GM12878 (cell line): ENCODE data around the gene RSPH4A. TPM values are rescaled to one million over a fixed set of nuclear protein-coding genes. Genes with fewer than 3 reads are reported as not detected.

Experiments
- CREB1 ChIP-seq: IDR thresholded peaks from 2 replicates; pipeline ENCODE4 v1.6.1; 2012; ENCODE audit warnings: low read depth, mild to moderate bottlenecking, inconsistent platforms
- GABPA ChIP-seq: IDR thresholded peaks from 2 replicates; pipeline ENCODE4 v1.6.1; 2014; ENCODE audit warnings: antibody characterized with exemption, low read depth, mild to moderate bottlenecking, inconsistent platforms
- HDAC2 ChIP-seq: fragments of 200-600 bp; sonication (generic); IDR thresholded peaks from 2 replicates; pipeline ENCODE4 v1.6.1; 2017
- IRF4 ChIP-seq: IDR thresholded peaks from 2 replicates; pipeline ENCODE4 v1.6.1; 2011; ENCODE audit warnings: low read depth, low read length
- JUNB ChIP-seq: IDR thresholded peaks from 2 replicates; pipeline ENCODE4 v1.6.1; 2016; ENCODE audit warnings: antibody characterized with exemption, mild to moderate bottlenecking
- JUND ChIP-seq: IDR thresholded peaks from 2 replicates; pipeline ENCODE4 v1.6.1; 2012; ENCODE audit warnings: low read depth, mild to moderate bottlenecking, low read length, improper control_type of control experiment, moderate library complexity
- MXI1 ChIP-seq: fragments of 150-350 bp; IDR thresholded peaks from 2 replicates; pipeline ENCODE4 v1.6.1; 2011; ENCODE audit warnings: low read depth, mild to moderate bottlenecking, inconsistent platforms, low read length, improper control_type of control experiment
- SMAD5 ChIP-seq: IDR thresholded peaks from 2 replicates; pipeline ENCODE4 v1.6.1; 2016; ENCODE audit warnings: antibody characterized with exemption, low read depth
- SP1 ChIP-seq: IDR thresholded peaks from one replicate; pipeline ENCODE4 v1.6.1; 2011; ENCODE audit warnings: low read depth, low read length
- TARDBP ChIP-seq: IDR thresholded peaks from 2 replicates; pipeline ENCODE4 v1.6.1; 2016; ENCODE audit warnings: borderline replicate concordance
- TCF3 ChIP-seq: IDR thresholded peaks from 2 replicates; pipeline ENCODE4 v1.6.1; 2012; ENCODE audit warnings: low read depth, mild to moderate bottlenecking, low read length, borderline replicate concordance; ENCODE audit not compliant: insufficient read depth
- ZBED1 ChIP-seq: IDR thresholded peaks from 2 replicates; pipeline ENCODE4 v1.6.1; 2016; ENCODE audit warnings: borderline replicate concordance
- ZNF207 ChIP-seq: fragments of 450-650 bp; IDR thresholded peaks from 2 replicates; pipeline ENCODE4 v1.6.1; 2014; ENCODE audit warnings: antibody characterized with exemption, mild to moderate bottlenecking, borderline replicate concordance
- ZNF24 ChIP-seq: fragments of 450-650 bp; IDR thresholded peaks from 2 replicates; pipeline ENCODE4 v1.6.1; 2017; ENCODE audit warnings: antibody characterized with exemption, mild to moderate bottlenecking
- ZNF274 ChIP-seq: IDR thresholded peaks from one replicate; pipeline ENCODE4 v1.8.0; 2011; ENCODE audit not compliant: insufficient read length, insufficient read depth
- polyA plus RNA-seq, 11 experiments: library from polyadenylated mRNA; depleted of rRNA in 4 of 11; unstranded in 6 of 11; stranded (reverse) in 5 of 11; fragments of >200 nt; fragmentation: Nextera tagmentation in 4 of 11; fragmentation: Illumina TruSeq in 1 of 11; extraction: Ambion mirVana in 4 of 11; extraction: Trizol in 1 of 11; gene quantifications; 1 replicate in 1 of 11; 2 replicates in 10 of 11; pipeline versions ENCODE4 v1.2.1 to v1.2.3, GENCODE V29; 2011 to 2016; ENCODE audit warnings: inconsistent platforms in 2 of 11, missing spikeins in 2 of 11, low read depth in 1 of 11
- total RNA-seq, 4 experiments: library from RNA; depleted of rRNA in 3 of 4; stranded (reverse); fragments of >200 nt in 3 of 4; fragmentation: Illumina TruSeq in 1 of 4; extraction: Trizol in 1 of 4; gene quantifications; 2 replicates each; pipeline versions ENCODE4 v1.2.1 to v1.2.3, GENCODE V29; 2013 to 2021
- TF ChIP-seq, protein P1 (sequence below): fragments of 450-650 bp; IDR thresholded peaks from 2 replicates; pipeline ENCODE4 v1.6.1; 2017; ENCODE audit warnings: low read depth, mild to moderate bottlenecking, moderate library complexity
- TF ChIP-seq, protein P2 (sequence below): fragments of 450-650 bp; IDR thresholded peaks from 2 replicates; pipeline ENCODE4 v1.6.1; 2018; ENCODE audit warnings: borderline replicate concordance, mild to moderate bottlenecking; ENCODE audit not compliant: partially characterized antibody
- TF ChIP-seq, protein P3 (sequence below): fragments of 150-350 bp; IDR thresholded peaks from 2 replicates; pipeline ENCODE4 v1.6.1; 2016; ENCODE audit warnings: low read depth, low read length
- TF ChIP-seq, protein P4 (sequence below): fragments of 450-650 bp; formaldehyde crosslinking; IDR thresholded peaks from 2 replicates; pipeline ENCODE4 v1.4.0; 2022; ENCODE audit warnings: mild to moderate bottlenecking, moderate library complexity
- TF ChIP-seq, protein P5 (sequence below): fragments of 450-650 bp; IDR thresholded peaks from 2 replicates; pipeline ENCODE4 v1.6.1; 2017; ENCODE audit warnings: borderline replicate concordance

RSPH4A gene
- total and polyA plus RNA-seq, 10 of the 15 experiments (the other 5 are each of a cell fraction or from before 2014, with no cell fraction given): 0.07 to 0.28 (median 0.21) TPM; not detected in 1

DNA sequence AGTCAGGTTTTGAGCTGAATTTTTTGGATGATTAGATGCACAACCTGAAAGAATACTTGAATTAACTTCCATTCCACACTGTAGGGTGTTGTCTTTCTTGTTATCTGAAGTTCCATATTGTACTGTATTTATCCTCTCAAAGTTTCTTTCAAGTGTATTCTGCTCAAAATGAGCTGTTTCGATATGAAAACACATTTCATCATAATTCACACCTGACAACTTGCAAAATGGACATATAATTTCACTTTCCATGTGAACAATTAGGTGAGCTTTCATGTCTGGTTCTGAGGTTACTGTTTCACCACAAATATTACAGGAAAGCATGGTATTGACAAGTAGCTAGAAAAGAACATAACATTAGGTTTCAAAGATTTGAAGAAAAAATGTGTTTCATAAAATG, 50.6 kb downstream of the RSPH4A start (continued):
- TF ChIP-seq, protein P1, sequence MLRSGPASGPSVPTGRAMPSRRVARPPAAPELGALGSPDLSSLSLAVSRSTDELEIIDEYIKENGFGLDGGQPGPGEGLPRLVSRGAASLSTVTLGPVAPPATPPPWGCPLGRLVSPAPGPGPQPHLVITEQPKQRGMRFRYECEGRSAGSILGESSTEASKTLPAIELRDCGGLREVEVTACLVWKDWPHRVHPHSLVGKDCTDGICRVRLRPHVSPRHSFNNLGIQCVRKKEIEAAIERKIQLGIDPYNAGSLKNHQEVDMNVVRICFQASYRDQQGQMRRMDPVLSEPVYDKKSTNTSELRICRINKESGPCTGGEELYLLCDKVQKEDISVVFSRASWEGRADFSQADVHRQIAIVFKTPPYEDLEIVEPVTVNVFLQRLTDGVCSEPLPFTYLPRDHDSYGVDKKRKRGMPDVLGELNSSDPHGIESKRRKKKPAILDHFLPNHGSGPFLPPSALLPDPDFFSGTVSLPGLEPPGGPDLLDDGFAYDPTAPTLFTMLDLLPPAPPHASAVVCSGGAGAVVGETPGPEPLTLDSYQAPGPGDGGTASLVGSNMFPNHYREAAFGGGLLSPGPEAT: peak; percentile 47; the same call in 1 of the 2 replicates
- TF ChIP-seq JUND (no peak), ZNF207 (no peak), SP1 (no peak), CREB1 (0 out of 2 replicates have a peak, but pooled peaks have one; percentile 32), TARDBP (no peak), MXI1 (peak; percentile 68; the same call in 1 of the 2 replicates), SMAD5 (no peak), ZNF274 (no peak), JUNB (peak; percentile 86), ZNF24 (no peak), ZBED1 (no peak), GABPA (0 out of 2 replicates have a peak, but pooled peaks have one; percentile 31), HDAC2 (no peak), IRF4 (no peak), TCF3 (no peak)
- TF ChIP-seq, protein P2, sequence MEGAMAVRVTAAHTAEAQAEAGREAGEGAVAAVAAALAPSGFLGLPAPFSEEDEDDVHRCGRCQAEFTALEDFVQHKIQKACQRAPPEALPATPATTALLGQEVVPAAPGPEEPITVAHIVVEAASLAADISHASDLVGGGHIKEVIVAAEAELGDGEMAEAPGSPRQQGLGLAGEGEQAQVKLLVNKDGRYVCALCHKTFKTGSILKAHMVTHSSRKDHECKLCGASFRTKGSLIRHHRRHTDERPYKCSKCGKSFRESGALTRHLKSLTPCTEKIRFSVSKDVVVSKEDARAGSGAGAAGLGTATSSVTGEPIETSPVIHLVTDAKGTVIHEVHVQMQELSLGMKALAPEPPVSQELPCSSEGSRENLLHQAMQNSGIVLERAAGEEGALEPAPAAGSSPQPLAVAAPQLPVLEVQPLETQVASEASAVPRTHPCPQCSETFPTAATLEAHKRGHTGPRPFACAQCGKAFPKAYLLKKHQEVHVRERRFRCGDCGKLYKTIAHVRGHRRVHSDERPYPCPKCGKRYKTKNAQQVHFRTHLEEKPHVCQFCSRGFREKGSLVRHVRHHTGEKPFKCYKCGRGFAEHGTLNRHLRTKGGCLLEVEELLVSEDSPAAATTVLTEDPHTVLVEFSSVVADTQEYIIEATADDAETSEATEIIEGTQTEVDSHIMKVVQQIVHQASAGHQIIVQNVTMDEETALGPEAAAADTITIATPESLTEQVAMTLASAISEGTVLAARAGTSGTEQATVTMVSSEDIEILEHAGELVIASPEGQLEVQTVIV: no peak
- TF ChIP-seq, protein P3, sequence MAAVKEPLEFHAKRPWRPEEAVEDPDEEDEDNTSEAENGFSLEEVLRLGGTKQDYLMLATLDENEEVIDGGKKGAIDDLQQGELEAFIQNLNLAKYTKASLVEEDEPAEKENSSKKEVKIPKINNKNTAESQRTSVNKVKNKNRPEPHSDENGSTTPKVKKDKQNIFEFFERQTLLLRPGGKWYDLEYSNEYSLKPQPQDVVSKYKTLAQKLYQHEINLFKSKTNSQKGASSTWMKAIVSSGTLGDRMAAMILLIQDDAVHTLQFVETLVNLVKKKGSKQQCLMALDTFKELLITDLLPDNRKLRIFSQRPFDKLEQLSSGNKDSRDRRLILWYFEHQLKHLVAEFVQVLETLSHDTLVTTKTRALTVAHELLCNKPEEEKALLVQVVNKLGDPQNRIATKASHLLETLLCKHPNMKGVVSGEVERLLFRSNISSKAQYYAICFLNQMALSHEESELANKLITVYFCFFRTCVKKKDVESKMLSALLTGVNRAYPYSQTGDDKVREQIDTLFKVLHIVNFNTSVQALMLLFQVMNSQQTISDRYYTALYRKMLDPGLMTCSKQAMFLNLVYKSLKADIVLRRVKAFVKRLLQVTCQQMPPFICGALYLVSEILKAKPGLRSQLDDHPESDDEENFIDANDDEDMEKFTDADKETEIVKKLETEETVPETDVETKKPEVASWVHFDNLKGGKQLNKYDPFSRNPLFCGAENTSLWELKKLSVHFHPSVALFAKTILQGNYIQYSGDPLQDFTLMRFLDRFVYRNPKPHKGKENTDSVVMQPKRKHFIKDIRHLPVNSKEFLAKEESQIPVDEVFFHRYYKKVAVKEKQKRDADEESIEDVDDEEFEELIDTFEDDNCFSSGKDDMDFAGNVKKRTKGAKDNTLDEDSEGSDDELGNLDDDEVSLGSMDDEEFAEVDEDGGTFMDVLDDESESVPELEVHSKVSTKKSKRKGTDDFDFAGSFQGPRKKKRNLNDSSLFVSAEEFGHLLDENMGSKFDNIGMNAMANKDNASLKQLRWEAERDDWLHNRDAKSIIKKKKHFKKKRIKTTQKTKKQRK: no peak
- TF ChIP-seq, protein P4, sequence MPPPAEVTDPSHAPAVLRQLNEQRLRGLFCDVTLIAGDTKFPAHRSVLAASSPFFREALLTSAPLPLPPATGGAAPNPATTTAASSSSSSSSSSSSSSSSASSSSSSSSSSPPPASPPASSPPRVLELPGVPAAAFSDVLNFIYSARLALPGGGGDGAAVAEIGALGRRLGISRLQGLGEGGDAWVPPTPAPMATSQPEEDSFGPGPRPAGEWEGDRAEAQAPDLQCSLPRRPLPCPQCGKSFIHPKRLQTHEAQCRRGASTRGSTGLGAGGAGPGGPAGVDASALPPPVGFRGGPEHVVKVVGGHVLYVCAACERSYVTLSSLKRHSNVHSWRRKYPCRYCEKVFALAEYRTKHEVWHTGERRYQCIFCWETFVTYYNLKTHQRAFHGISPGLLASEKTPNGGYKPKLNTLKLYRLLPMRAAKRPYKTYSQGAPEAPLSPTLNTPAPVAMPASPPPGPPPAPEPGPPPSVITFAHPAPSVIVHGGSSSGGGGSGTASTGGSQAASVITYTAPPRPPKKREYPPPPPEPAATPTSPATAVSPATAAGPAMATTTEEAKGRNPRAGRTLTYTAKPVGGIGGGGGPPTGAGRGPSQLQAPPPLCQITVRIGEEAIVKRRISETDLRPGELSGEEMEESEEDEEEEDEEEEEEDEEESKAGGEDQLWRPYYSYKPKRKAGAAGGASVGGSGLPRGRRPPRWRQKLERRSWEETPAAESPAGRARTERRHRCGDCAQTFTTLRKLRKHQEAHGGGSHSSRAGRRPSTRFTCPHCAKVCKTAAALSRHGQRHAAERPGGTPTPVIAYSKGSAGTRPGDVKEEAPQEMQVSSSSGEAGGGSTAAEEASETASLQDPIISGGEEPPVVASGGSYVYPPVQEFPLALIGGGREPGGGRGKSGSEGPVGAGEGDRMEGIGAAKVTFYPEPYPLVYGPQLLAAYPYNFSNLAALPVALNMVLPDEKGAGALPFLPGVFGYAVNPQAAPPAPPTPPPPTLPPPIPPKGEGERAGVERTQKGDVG (CRISPR knock-in tag): no peak
- TF ChIP-seq, protein P5, sequence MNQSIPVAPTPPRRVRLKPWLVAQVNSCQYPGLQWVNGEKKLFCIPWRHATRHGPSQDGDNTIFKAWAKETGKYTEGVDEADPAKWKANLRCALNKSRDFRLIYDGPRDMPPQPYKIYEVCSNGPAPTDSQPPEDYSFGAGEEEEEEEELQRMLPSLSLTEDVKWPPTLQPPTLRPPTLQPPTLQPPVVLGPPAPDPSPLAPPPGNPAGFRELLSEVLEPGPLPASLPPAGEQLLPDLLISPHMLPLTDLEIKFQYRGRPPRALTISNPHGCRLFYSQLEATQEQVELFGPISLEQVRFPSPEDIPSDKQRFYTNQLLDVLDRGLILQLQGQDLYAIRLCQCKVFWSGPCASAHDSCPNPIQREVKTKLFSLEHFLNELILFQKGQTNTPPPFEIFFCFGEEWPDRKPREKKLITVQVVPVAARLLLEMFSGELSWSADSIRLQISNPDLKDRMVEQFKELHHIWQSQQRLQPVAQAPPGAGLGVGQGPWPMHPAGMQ: no peak
